ENCODE measurements around the gene XPO4.

GRCh38 chr13:20848944-20849343, 53.6 kb downstream of the XPO4 start:
- TF ChIP-seq POLR2A (IDR thresholded peaks at IDR 0.05) (no peak), CTCF (IDR thresholded peaks at IDR 0.05) (no peak)
